ENCODE data around the gene ZC3H7A. TPM values are rescaled to one million over a fixed set of nuclear protein-coding genes. Genes with fewer than 3 reads are reported as not detected.

The ZC3H7A gene
- total RNA-seq, 1 donor from 2014 or later: 14.5 TPM

DNA sequence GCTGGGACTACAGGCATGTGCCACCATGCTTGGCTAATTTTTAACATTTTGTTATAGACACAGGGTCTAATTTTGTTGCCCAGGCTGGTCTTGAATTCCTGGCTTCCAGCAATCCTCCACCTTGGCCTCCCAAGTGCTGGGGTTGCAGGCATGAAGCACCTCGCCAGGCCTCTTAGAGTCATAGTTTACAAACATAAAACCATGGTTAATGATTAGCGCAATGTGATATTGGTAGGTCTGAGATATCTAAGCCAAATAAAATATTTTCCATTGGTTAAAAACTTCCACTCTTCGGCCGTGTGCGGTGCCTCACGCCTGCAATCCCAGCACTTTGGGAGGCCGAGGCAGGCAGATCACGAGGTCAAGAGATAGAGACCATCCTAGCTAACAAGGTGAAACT is 71.0 kb downstream of the ZC3H7A start:
- no peak overlapping the region for H3K4me3 ChIP-seq (ENCODE audit: low read depth, low read length)
- DNase-seq (ENCODE audit: low read depth): no peak
- TF ChIP-seq, protein P1, sequence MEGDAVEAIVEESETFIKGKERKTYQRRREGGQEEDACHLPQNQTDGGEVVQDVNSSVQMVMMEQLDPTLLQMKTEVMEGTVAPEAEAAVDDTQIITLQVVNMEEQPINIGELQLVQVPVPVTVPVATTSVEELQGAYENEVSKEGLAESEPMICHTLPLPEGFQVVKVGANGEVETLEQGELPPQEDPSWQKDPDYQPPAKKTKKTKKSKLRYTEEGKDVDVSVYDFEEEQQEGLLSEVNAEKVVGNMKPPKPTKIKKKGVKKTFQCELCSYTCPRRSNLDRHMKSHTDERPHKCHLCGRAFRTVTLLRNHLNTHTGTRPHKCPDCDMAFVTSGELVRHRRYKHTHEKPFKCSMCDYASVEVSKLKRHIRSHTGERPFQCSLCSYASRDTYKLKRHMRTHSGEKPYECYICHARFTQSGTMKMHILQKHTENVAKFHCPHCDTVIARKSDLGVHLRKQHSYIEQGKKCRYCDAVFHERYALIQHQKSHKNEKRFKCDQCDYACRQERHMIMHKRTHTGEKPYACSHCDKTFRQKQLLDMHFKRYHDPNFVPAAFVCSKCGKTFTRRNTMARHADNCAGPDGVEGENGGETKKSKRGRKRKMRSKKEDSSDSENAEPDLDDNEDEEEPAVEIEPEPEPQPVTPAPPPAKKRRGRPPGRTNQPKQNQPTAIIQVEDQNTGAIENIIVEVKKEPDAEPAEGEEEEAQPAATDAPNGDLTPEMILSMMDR (conservative IDR thresholded peaks at IDR 0.05; ENCODE audit: low read depth, low read length): no peak

DNA sequence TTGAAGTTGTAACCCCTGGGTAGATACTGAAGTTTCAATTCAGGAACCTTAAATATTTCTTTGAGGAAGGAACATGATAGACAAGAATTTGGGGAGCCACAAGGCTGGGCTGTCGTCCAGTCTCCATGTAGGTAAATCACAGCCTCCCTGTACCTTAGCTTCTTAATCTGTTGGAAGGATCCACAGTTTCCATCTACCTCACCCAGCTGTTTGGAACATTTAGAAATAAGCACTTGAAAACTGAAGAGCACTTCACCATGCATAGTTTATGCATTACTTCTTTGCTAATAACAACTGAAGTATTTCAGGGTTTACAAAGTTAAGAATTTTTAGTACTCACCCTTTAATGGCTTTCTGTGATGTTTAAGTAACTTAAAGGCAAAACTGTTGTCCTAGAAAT is 71.6 kb downstream of the ZC3H7A start:
- no peak for DNase-seq (ENCODE audit: low read depth)
- H3K4me3 ChIP-seq (ENCODE audit: low read depth, low read length): no peak overlapping the region
- TF ChIP-seq, protein P1 (conservative IDR thresholded peaks at IDR 0.05; ENCODE audit: low read depth, low read length): no peak

DNA sequence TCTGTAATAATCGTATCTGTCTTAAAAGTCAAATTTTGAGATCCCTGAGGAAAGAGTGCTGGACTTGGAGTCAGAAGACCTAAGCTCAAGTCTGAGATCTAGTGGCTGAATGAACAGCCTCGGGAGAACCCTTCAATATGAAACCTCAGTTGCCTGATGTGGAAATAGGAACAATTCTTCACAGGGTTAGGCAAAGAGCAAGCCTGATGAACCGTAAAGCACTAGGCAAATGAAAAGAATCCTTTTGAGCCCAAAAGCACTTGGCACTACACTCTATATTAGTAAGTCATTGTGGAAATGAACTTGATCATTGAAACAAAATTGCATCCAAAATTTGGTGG is 74.6 kb downstream of the ZC3H7A start:
- TF ChIP-seq, protein P1 (conservative IDR thresholded peaks at IDR 0.05; ENCODE audit: low read depth, low read length): no peak
- no peak for DNase-seq (ENCODE audit: low read depth)
- H3K4me3 ChIP-seq (ENCODE audit: low read depth, low read length): no peak overlapping the region

DNA sequence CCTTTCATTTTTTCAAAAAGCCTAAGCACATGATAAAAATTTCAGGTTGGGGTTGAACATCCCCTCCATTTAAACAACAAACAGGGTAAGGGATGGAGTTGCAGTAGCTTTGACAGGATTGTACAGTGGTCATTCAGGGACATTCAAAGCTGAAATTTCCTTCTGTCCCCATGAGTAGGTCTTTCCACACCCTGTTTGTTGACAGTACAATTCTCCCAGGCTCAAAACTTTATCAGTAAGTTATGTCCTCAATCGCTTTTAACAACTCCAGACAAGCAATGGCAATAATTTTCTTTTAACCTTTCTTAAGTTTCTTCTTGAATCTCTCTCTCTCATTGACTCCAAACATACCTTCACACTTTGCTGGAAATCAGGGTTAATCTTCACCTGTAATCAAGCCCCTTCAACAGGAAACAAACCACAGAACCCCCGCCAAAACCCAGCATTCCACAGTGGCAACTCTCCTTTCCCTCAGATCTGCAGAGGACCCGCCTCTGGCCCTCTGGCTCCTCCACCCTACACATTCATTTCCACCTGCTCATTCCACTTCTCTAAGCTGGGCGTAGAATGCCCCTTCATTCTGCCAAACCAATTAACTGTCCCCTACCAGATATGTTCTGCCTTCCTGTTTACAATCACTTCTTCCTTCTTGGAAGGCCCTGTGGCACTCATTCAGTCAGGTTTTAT is 75.1 kb downstream of the ZC3H7A start:
- no peak for DNase-seq (ENCODE audit: low read depth)
- H3K4me3 ChIP-seq (ENCODE audit: low read depth, low read length): no peak overlapping the region
- TF ChIP-seq, protein P1 (conservative IDR thresholded peaks at IDR 0.05; ENCODE audit: low read depth, low read length): no peak

DNA sequence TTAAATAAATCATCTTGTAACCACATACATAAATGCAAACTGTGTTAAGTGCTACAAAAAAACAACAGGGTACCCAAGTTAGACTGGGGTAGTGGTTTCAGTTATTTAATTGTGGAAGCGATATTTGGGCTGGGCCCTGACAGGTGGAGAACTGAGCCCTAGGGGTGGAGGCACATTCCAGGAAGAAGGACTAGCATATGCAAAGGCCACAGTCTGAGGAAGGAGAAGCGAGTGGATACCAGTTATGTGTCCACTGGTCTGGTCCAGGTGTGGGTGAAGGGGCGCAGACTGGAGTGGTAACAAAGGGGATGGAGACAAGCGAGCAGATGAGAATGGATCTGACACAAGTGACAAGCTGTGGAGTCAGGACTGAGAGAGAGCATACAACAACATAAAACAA is 77.3 kb downstream of the ZC3H7A start:
- no peak for DNase-seq (ENCODE audit: low read depth)
- TF ChIP-seq, protein P1 (conservative IDR thresholded peaks at IDR 0.05; ENCODE audit: low read depth, low read length): no peak
- no peak overlapping the region for H3K4me3 ChIP-seq (ENCODE audit: low read depth, low read length)

DNA sequence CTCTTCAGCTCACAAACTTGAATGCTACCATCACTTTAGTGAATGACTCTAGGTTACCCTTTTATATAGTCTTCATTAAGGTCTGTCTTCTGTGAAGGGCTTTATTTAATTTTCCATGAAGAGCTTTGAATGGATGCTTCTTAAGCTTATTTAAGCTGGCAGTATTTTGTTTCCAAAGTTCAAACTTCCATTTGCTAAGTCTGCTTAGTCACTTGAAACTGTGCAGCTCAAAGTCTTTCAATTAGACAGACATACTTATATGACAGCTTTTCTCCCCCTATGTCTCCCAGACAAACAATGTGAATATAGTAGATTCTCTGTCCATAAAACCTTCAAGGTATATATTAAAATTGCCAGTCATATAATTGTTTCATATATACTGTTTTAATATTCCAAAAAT is 77.9 kb downstream of the ZC3H7A start:
- H3K4me3 ChIP-seq (ENCODE audit: low read depth, low read length): no peak overlapping the region
- DNase-seq (ENCODE audit: low read depth): no peak
- TF ChIP-seq, protein P1 (conservative IDR thresholded peaks at IDR 0.05; ENCODE audit: low read depth, low read length): no peak

DNA sequence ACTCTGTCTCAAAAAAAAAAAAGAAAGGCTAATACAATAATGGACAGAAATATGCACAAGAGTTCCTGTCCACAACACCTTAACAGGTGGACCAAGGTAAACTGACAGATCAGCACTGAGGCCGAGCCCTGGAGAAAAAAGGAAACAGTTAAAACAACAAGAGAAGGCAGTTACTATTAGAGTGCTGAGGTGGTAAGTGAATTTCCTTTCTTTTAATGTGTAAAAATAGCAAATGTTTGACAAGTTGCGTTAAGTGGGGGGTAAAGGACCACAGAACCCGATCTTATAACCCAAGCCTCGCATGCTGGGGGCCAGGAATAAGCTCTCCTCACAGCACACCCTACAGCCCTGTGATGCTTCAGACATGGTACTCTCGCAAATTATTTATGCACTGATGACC is 79.2 kb downstream of the ZC3H7A start:
- no peak for DNase-seq (ENCODE audit: low read depth)
- H3K4me3 ChIP-seq (ENCODE audit: low read depth, low read length): no peak overlapping the region
- TF ChIP-seq, protein P1 (conservative IDR thresholded peaks at IDR 0.05; ENCODE audit: low read depth, low read length): no peak

All from epithelial cell of proximal tubule (primary cell).